ENCODE measurements around the gene SEC22C.

The SEC22C gene

GRCh38 chr3:42610976-42611375 is 29.2 kb upstream of the SEC22C start:
- Histone ChIP-seq H2BK120ac (ENCODE audit: insufficient read depth, low read length, poor library complexity) (no peak overlapping the region), H2BK5ac (ENCODE audit: low read depth, low read length, poor library complexity) (no peak overlapping the region), H4K8ac (ENCODE audit: low read depth, low read length) (no peak overlapping the region), H2AK5ac (ENCODE audit: low read length) (no peak overlapping the region), H3K18ac (ENCODE audit: low read length) (no peak overlapping the region), H2AFZ (ENCODE audit: insufficient read depth, low read length, poor library complexity) (no peak overlapping the region), H3K14ac (ENCODE audit: low read length) (no peak overlapping the region), H3K4me3 (ENCODE audit: low read depth, low read length) (no peak overlapping the region), H4K91ac (ENCODE audit: low read depth, low read length) (no peak overlapping the region), H4K12ac (ENCODE audit: low read depth, low read length) (no peak overlapping the region), H3K23ac (ENCODE audit: low read length) (no peak overlapping the region), H3K9me3 (ENCODE audit: insufficient read depth, low read depth, low read length) (no peaks in the 10 kb centered on the region), H3K27ac (ENCODE audit: low read depth, low read length) (no peak overlapping the region), H3K36me3 (ENCODE audit: control insufficient read depth in 1 of 2, insufficient read depth in 2 of 2, low read length in 2 of 2) (peaks cover 5 to 9% of the 10 kb centered on the region in 2 experiments), H3K4ac (ENCODE audit: low read depth, low read length) (no peak overlapping the region), H3K79me1 (ENCODE audit: low read length) (no peaks in the 10 kb centered on the region), H3K4me1 (ENCODE audit: control insufficient read depth in 1 of 2, insufficient read depth in 2 of 2, low read length in 2 of 2) (no peaks in the 10 kb centered on the region), H2BK12ac (ENCODE audit: low read length) (no peak overlapping the region), H3K9ac (ENCODE audit: low read length) (no peak overlapping the region), H3K79me2 (ENCODE audit: control insufficient read depth, insufficient read depth, low read length, poor library complexity) (peaks cover 2% of the 10 kb centered on the region), H3K4me2 (ENCODE audit: low read length) (no peak overlapping the region), H3K27me3 (ENCODE audit: insufficient read depth, low read length) (no peaks in the 10 kb centered on the region)
- no peak for DNase-seq
- WGBS (ENCODE audit: extremely low coverage, insufficient coverage, insufficient read length): no CpG with 5 or more reads among the region's 1 CpG

- Histone ChIP-seq H3K79me1 (ENCODE audit: low read length) (no peaks in the 10 kb centered on the region), H3K27ac (ENCODE audit: low read depth, low read length) (no peak overlapping the region), H4K91ac (ENCODE audit: low read depth, low read length) (no peak overlapping the region), H2BK12ac (ENCODE audit: low read length) (no peak overlapping the region), H3K4me2 (ENCODE audit: low read length) (no peak overlapping the region), H3K79me2 (ENCODE audit: control insufficient read depth, insufficient read depth, low read length, poor library complexity) (peaks cover 4% of the 10 kb centered on the region), H4K8ac (ENCODE audit: low read depth, low read length) (no peak overlapping the region), H3K4ac (ENCODE audit: low read depth, low read length) (peak overlapping the region; percentile 95), H2BK5ac (ENCODE audit: low read depth, low read length, poor library complexity) (no peak overlapping the region), H3K4me3 (ENCODE audit: low read depth, low read length) (no peak overlapping the region), H2AFZ (ENCODE audit: insufficient read depth, low read length, poor library complexity) (no peak overlapping the region), H3K23ac (ENCODE audit: low read length) (no peak overlapping the region), H3K14ac (ENCODE audit: low read length) (no peak overlapping the region), H3K18ac (ENCODE audit: low read length) (no peak overlapping the region), H3K9me3 (ENCODE audit: insufficient read depth, low read depth, low read length) (no peaks in the 10 kb centered on the region), H3K36me3 (ENCODE audit: control insufficient read depth in 1 of 2, insufficient read depth in 2 of 2, low read length in 2 of 2) (peaks cover 5 to 11% of the 10 kb centered on the region in 2 experiments), H3K27me3 (ENCODE audit: insufficient read depth, low read length) (no peaks in the 10 kb centered on the region), H2AK5ac (ENCODE audit: low read length) (no peak overlapping the region), H2BK120ac (ENCODE audit: insufficient read depth, low read length, poor library complexity) (no peak overlapping the region), H3K4me1 (ENCODE audit: control insufficient read depth in 1 of 2, insufficient read depth in 2 of 2, low read length in 2 of 2) (no peaks in the 10 kb centered on the region), H3K9ac (ENCODE audit: low read length) (no peak overlapping the region), H4K12ac (ENCODE audit: low read depth, low read length) (no peak overlapping the region)
- no peak for DNase-seq
- WGBS (ENCODE audit: extremely low coverage, insufficient coverage, insufficient read length): no CpG with 5 or more reads among the region's 5 CpGs
Measured at GRCh38 chr3:42608581-42608980, 26.8 kb upstream of the SEC22C start.

- DNase-seq: no peak
- no peak overlapping the region for H3K23ac ChIP-seq (ENCODE audit: low read length)
- H2BK120ac ChIP-seq (ENCODE audit: insufficient read depth, low read length, poor library complexity): no peak overlapping the region
- no peak overlapping the region for H3K4me2 ChIP-seq (ENCODE audit: low read length)
- peaks cover 4% of the 10 kb centered on the region for H3K79me1 ChIP-seq (ENCODE audit: low read length)
- no peaks in the 10 kb centered on the region for H3K27me3 ChIP-seq (ENCODE audit: insufficient read depth, low read length)
- H3K4ac ChIP-seq (ENCODE audit: low read depth, low read length): peak overlapping the region; percentile 91
- no peak overlapping the region for H3K27ac ChIP-seq (ENCODE audit: low read depth, low read length)
- WGBS (ENCODE audit: extremely low coverage, insufficient coverage, insufficient read length): no CpG with 5 or more reads among the region's 5 CpGs
- no peak overlapping the region for H2AFZ ChIP-seq (ENCODE audit: insufficient read depth, low read length, poor library complexity)
- H3K18ac ChIP-seq (ENCODE audit: low read length): no peak overlapping the region
- peaks cover 5 to 13% of the 10 kb centered on the region in 2 experiments for H3K36me3 ChIP-seq (ENCODE audit: control insufficient read depth in 1 of 2, insufficient read depth in 2 of 2, low read length in 2 of 2)
- H3K14ac ChIP-seq (ENCODE audit: low read length): no peak overlapping the region
- no peak overlapping the region for H2BK5ac ChIP-seq (ENCODE audit: low read depth, low read length, poor library complexity)
- H2BK12ac ChIP-seq (ENCODE audit: low read length): no peak overlapping the region
- H4K12ac ChIP-seq (ENCODE audit: low read depth, low read length): no peak overlapping the region
- H3K4me1 ChIP-seq (ENCODE audit: control insufficient read depth in 1 of 2, insufficient read depth in 2 of 2, low read length in 2 of 2): peaks cover 2% of the 10 kb centered on the region in 2 experiments
- no peaks in the 10 kb centered on the region for H3K9me3 ChIP-seq (ENCODE audit: insufficient read depth, low read depth, low read length)
- no peak overlapping the region for H4K91ac ChIP-seq (ENCODE audit: low read depth, low read length)
- no peak overlapping the region for H4K8ac ChIP-seq (ENCODE audit: low read depth, low read length)
- no peak overlapping the region for H3K4me3 ChIP-seq (ENCODE audit: low read depth, low read length)
- no peak overlapping the region for H2AK5ac ChIP-seq (ENCODE audit: low read length)
- peaks cover 10% of the 10 kb centered on the region for H3K79me2 ChIP-seq (ENCODE audit: control insufficient read depth, insufficient read depth, low read length, poor library complexity)
- no peak overlapping the region for H3K9ac ChIP-seq (ENCODE audit: low read length)
Measured at GRCh38 chr3:42605546-42606173, 23.9 kb upstream of the SEC22C start.

GRCh38 chr3:42602961-42603360 is 21.2 kb upstream of the SEC22C start:
- Histone ChIP-seq H3K4me1 (ENCODE audit: control insufficient read depth in 1 of 2, insufficient read depth in 2 of 2, low read length in 2 of 2) (peaks cover 2% of the 10 kb centered on the region in 2 experiments), H3K4ac (ENCODE audit: low read depth, low read length) (peak overlapping the region; percentile 95), H3K79me2 (ENCODE audit: control insufficient read depth, insufficient read depth, low read length, poor library complexity) (peaks cover 9% of the 10 kb centered on the region), H3K36me3 (ENCODE audit: control insufficient read depth in 1 of 2, insufficient read depth in 2 of 2, low read length in 2 of 2) (peaks cover under 1 to 5% of the 10 kb centered on the region in 2 experiments), H4K91ac (ENCODE audit: low read depth, low read length) (no peak overlapping the region), H2AK5ac (ENCODE audit: low read length) (no peak overlapping the region), H4K8ac (ENCODE audit: low read depth, low read length) (no peak overlapping the region), H3K4me3 (ENCODE audit: low read depth, low read length) (no peak overlapping the region), H3K79me1 (ENCODE audit: low read length) (peaks cover 6% of the 10 kb centered on the region), H4K12ac (ENCODE audit: low read depth, low read length) (no peak overlapping the region), H3K27ac (ENCODE audit: low read depth, low read length) (no peak overlapping the region), H3K9ac (ENCODE audit: low read length) (no peak overlapping the region), H3K9me3 (ENCODE audit: insufficient read depth, low read depth, low read length) (no peaks in the 10 kb centered on the region), H2BK120ac (ENCODE audit: insufficient read depth, low read length, poor library complexity) (no peak overlapping the region), H3K18ac (ENCODE audit: low read length) (no peak overlapping the region), H3K14ac (ENCODE audit: low read length) (no peak overlapping the region), H2BK12ac (ENCODE audit: low read length) (no peak overlapping the region), H2AFZ (ENCODE audit: insufficient read depth, low read length, poor library complexity) (no peak overlapping the region), H3K23ac (ENCODE audit: low read length) (no peak overlapping the region), H3K4me2 (ENCODE audit: low read length) (no peak overlapping the region), H2BK5ac (ENCODE audit: low read depth, low read length, poor library complexity) (no peak overlapping the region), H3K27me3 (ENCODE audit: insufficient read depth, low read length) (no peaks in the 10 kb centered on the region)
- no peak for DNase-seq
- no CpG with 5 or more reads among the region's 1 CpG for WGBS (ENCODE audit: extremely low coverage, insufficient coverage, insufficient read length)

Data from trophoblast cell (in vitro differentiated cells and primary cell).